Prostate gland (tissue), 2 donors: ENCODE results near the gene MMP15. TPM values are rescaled to one million over a fixed set of nuclear protein-coding genes. Genes with fewer than 3 reads are reported as not detected.
A peak's percentile ranks its signal among the peaks of the same experiment; 100 is the strongest.

Experiments
- DNase-seq: peaks from one replicate; pipeline ENCODE4 v3.0.0-alpha.2; 2019; ENCODE audit warnings: low spot score
- H3K27ac ChIP-seq, 2 donors: fragments of 200-600 bp; sonication (generic); 2 replicates each; pipeline ENCODE4 v1.5.1; 2017 to 2019
- H3K27me3 ChIP-seq: fragments of 200-600 bp; sonication (generic); replicated peaks from 2 replicates; pipeline ENCODE4 v1.5.1; 2019; ENCODE audit not compliant: insufficient read depth
- H3K36me3 ChIP-seq, 2 donors: fragments of 200-600 bp; sonication (generic); 1 replicate in 1 of 2; 2 replicates in 1 of 2; pipeline versions ENCODE4 v1.5.1 to v1.8.1; 2017 to 2019
- H3K4me1 ChIP-seq: fragments of 200-600 bp; sonication (generic); replicated peaks from 2 replicates; pipeline ENCODE4 v1.5.1; 2019
- H3K4me3 ChIP-seq, 2 donors: fragments of 200-600 bp; sonication (generic); 2 replicates each; pipeline ENCODE4 v1.5.1; 2017 to 2019
- H3K9me3 ChIP-seq: fragments of 200-600 bp; sonication (generic); 2 replicates; pipeline ENCODE4 v1.5.1; 2017
- POLR2A ChIP-seq: fragments of 450-650 bp; IDR thresholded peaks from one replicate; pipeline ENCODE4 v1.6.1; 2016; ENCODE audit warnings: antibody characterized with exemption, mild to moderate bottlenecking
- POLR2AphosphoS5 ChIP-seq: sonication (generic); formaldehyde crosslinking; IDR thresholded peaks from one replicate; pipeline ENCODE4 v1.6.1; 2017; ENCODE audit warnings: antibody characterized with exemption
- WGBS: methylation state at CpG from one replicate; pipeline ENCODE4 v1.1.5; 2018; 5-methylcytosine and 5-hydroxymethylcytosine counted together
- intact Hi-C: fragments of 100-400 bp; cut with DNase I; formaldehyde crosslinking; loops from one replicate; pipeline ENCODE4 v1.14.2; 2022
- total RNA-seq, 2 donors: library from RNA; depleted of rRNA; stranded (reverse); fragments of >200 nt; gene quantifications; one replicate each; pipeline ENCODE4 v1.1.0, GENCODE V29; 2016
- TF ChIP-seq, protein P1 (sequence below), 4 experiments: fragments of 200-600 bp in 2 of 4; fragments of 450-650 bp in 2 of 4; sonication (generic) in 2 of 4; IDR thresholded peaks; 1 replicate in 3 of 4; 2 replicates in 1 of 4; pipeline ENCODE4 v1.5.1; 2016 to 2019; ENCODE audit warnings: antibody characterized with exemption in 4 of 4, mild to moderate bottlenecking in 2 of 4, moderate library complexity in 2 of 4

Gene MMP15
- total RNA-seq, 2 donors from 2014 or later: 8.0 to 232 TPM

- TF ChIP-seq POLR2AphosphoS5 (no peak), POLR2A (no peak)
- TF ChIP-seq, protein P1, sequence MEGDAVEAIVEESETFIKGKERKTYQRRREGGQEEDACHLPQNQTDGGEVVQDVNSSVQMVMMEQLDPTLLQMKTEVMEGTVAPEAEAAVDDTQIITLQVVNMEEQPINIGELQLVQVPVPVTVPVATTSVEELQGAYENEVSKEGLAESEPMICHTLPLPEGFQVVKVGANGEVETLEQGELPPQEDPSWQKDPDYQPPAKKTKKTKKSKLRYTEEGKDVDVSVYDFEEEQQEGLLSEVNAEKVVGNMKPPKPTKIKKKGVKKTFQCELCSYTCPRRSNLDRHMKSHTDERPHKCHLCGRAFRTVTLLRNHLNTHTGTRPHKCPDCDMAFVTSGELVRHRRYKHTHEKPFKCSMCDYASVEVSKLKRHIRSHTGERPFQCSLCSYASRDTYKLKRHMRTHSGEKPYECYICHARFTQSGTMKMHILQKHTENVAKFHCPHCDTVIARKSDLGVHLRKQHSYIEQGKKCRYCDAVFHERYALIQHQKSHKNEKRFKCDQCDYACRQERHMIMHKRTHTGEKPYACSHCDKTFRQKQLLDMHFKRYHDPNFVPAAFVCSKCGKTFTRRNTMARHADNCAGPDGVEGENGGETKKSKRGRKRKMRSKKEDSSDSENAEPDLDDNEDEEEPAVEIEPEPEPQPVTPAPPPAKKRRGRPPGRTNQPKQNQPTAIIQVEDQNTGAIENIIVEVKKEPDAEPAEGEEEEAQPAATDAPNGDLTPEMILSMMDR (IDR thresholded peaks at IDR 0.05): no peak
- Histone ChIP-seq H3K27ac (peak overlapping the region; percentile 52 to 63), H3K4me1 (peaks cover 35% of the 10 kb centered on the region), H3K9me3 (no peaks in the 10 kb centered on the region), H3K36me3 (no peaks in the 10 kb centered on the region), H3K27me3 (no peaks in the 10 kb centered on the region), H3K4me3 (no peak overlapping the region)
- DNase-seq: peak; percentile 84
- 12% methylated on average over 18 of the region's 18 CpGs for WGBS
- intact Hi-C loops: loop anchor here (5.0 to 10.0 kb wide), 3 partner anchors 105 to 472 kb away; partner anchors contain the start of genes CFAP20 and CSNK2A2
These were observed 2.8 kb upstream of the MMP15 start for GRCh38 chr16:58022601-58023371.

GRCh38 chr16:58024486-58025350 lies 836 bp upstream of the MMP15 start:
- H3K27ac ChIP-seq: peak overlapping the region; percentile 67 to 81
- WGBS: 17% methylated on average over 56 of the region's 57 CpGs
- H3K9me3 ChIP-seq: no peaks in the 10 kb centered on the region
- no peaks in the 10 kb centered on the region for H3K36me3 ChIP-seq
- no peaks in the 10 kb centered on the region for H3K27me3 ChIP-seq
- peak overlapping the region; percentile 61 to 65 for H3K4me3 ChIP-seq
- TF ChIP-seq POLR2A (no peak), POLR2AphosphoS5 (no peak)
- TF ChIP-seq, protein P1 (IDR thresholded peaks at IDR 0.05): no peak
- peaks cover 35% of the 10 kb centered on the region for H3K4me1 ChIP-seq
- intact Hi-C loops: loop anchor here (5.0 to 10.0 kb wide), 3 partner anchors 103 to 470 kb away; partner anchors contain the start of genes CFAP20 and CSNK2A2
- no peak for DNase-seq

- DNase-seq: peak; percentile 25
- Histone ChIP-seq H3K27ac (peak overlapping the region; percentile 67 to 81), H3K27me3 (no peaks in the 10 kb centered on the region), H3K4me1 (peaks cover 30% of the 10 kb centered on the region), H3K36me3 (no peaks in the 10 kb centered on the region), H3K9me3 (no peaks in the 10 kb centered on the region), H3K4me3 (peak overlapping the region; percentile 61 to 65)
- intact Hi-C loops: loop anchor here (10.0 kb wide), 1 partner anchor 469 kb away; no protein-coding TSS in a partner anchor
- TF ChIP-seq POLR2AphosphoS5 (no peak), POLR2A (no peak)
- TF ChIP-seq, protein P1 (IDR thresholded peaks at IDR 0.05): no peak
- WGBS: 0% methylated on average over 60 of the region's 65 CpGs
These were observed 668 bp downstream of the MMP15 start for GRCh38 chr16:58026139-58026704.

- Histone ChIP-seq H3K27ac (peak overlapping the region; percentile 41 to 67), H3K27me3 (no peaks in the 10 kb centered on the region), H3K4me1 (peaks cover 26% of the 10 kb centered on the region), H3K9me3 (no peaks in the 10 kb centered on the region), H3K36me3 (no peaks in the 10 kb centered on the region), H3K4me3 (peak overlapping the region; percentile 61 to 65)
- DNase-seq: no peak
- 0% methylated on average over 15 of the region's 38 CpGs for WGBS
- TF ChIP-seq, protein P1 (IDR thresholded peaks at IDR 0.05): no peak
- TF ChIP-seq POLR2AphosphoS5: no peak
- no peak for TF ChIP-seq POLR2A
- intact Hi-C loops: loop anchor here (10.0 kb wide), 1 partner anchor 468 kb away; no protein-coding TSS in a partner anchor
These were observed 1.2 kb downstream of the MMP15 start for GRCh38 chr16:58026705-58027160.
